Gastrocnemius medialis (tissue), 4 donors: Measurements from ENCODE around the gene FXYD2. TPM values are rescaled to one million over a fixed set of nuclear protein-coding genes. Genes with fewer than 3 reads are reported as not detected.

Experiments used
- ATAC-seq, 2 donors: fragments of 150-250 bp; one replicate each; pipeline ENCODE4 v1.9.1; 2016
- DNase-seq, 2 donors: peaks; one replicate each; pipeline ENCODE4 v3.0.0-alpha.2; 2019
- H3K27ac ChIP-seq, 4 donors: fragments of 200-600 bp; sonication (generic); 1 replicate in 1 of 4; 2 replicates in 3 of 4; pipeline ENCODE4 v1.5.1; 2016 to 2018; ENCODE audit warnings: mild to moderate bottlenecking in 2 of 4, moderate library complexity in 1 of 4
- H3K27me3 ChIP-seq, 3 donors: fragments of 200-600 bp; sonication (generic) in 2 of 3; 1 replicate in 1 of 3; 2 replicates in 2 of 3; pipeline versions ENCODE4 v1.5.1 to v1.6.0; 2016 to 2019; ENCODE audit warnings: mild to moderate bottlenecking in 1 of 3, moderate library complexity in 1 of 3
- H3K36me3 ChIP-seq, 2 donors: fragments of 200-600 bp; sonication (generic) in 1 of 2; one replicate each; pipeline ENCODE4 v1.5.1; 2017 to 2018
- H3K4me1 ChIP-seq, 2 donors: fragments of 200-600 bp; sonication (generic) in 1 of 2; one replicate each; pipeline ENCODE4 v1.5.1; 2016 to 2017; ENCODE audit warnings: mild to moderate bottlenecking in 2 of 2
- H3K4me3 ChIP-seq, 4 donors: fragments of 200-600 bp; sonication (generic) in 3 of 4; 1 replicate in 1 of 4; 2 replicates in 3 of 4; pipeline ENCODE4 v1.5.1; 2016 to 2019; ENCODE audit warnings: mild to moderate bottlenecking in 2 of 4
- H3K9me3 ChIP-seq, 3 donors: fragments of 200-600 bp; sonication (generic) in 2 of 3; 1 replicate in 1 of 3; 2 replicates in 2 of 3; pipeline ENCODE4 v1.5.1; 2016 to 2019
- CTCF ChIP-seq, 5 experiments: fragments of 450-650 bp in 3 of 5; fragments of 200-600 bp in 2 of 5; sonication (generic) in 2 of 5; IDR thresholded peaks in 4 of 5; conservative IDR thresholded peaks in 1 of 5; 1 replicate in 4 of 5; 2 replicates in 1 of 5; pipeline ENCODE4 v1.5.1; 2016 to 2019; ENCODE audit warnings: antibody characterized with exemption in 5 of 5, mild to moderate bottlenecking in 3 of 5, moderate library complexity in 3 of 5
- POLR2A ChIP-seq, 2 donors: fragments of 450-650 bp; IDR thresholded peaks; one replicate each; pipeline ENCODE4 v1.6.1; 2017; ENCODE audit warnings: antibody characterized with exemption in 2 of 2, mild to moderate bottlenecking in 2 of 2, moderate library complexity in 2 of 2
- in situ Hi-C, 4 donors: fragments of 200-750 bp; cut with MboI; loops; one replicate each; pipeline versions ENCODE4 v1.15.0 to v1.8.0; 2017; ENCODE audit warnings: low sequenced_read_pairs in 4 of 4
- intact Hi-C: fragments of 100-400 bp; cut with DNase I; formaldehyde crosslinking; loops from one replicate; pipeline ENCODE4 v1.15.1; 2023; ENCODE audit warnings: low total_unique reads
- total RNA-seq, 4 donors: library from RNA; depleted of rRNA; stranded (reverse); fragments of >200 nt; gene quantifications; one replicate each; pipeline versions ENCODE4 v1.1.0 to v1.2.3, GENCODE V29; 2016

Gene FXYD2
- total RNA-seq, 4 donors from 2014 or later: 0.87 TPM; not detected in 3

- H3K27ac ChIP-seq: no peak overlapping the region
- in situ Hi-C loops (no loop called here), intact Hi-C loops (no loop called here)
- no peaks in the 10 kb centered on the region for H3K36me3 ChIP-seq
- no peaks in the 10 kb centered on the region for H3K9me3 ChIP-seq
- H3K27me3 ChIP-seq: no peaks in the 10 kb centered on the region
- H3K4me1 ChIP-seq: peaks cover under 1 to 10% of the 10 kb centered on the region in 2 donors
- no peak overlapping the region for H3K4me3 ChIP-seq
- ATAC-seq (no peak), DNase-seq (no peak)
- TF ChIP-seq CTCF (IDR thresholded peaks at IDR 0.05 in 4 of 5, conservative IDR thresholded peaks at IDR 0.05 in 1 of 5) (no peak), POLR2A (IDR thresholded peaks at IDR 0.05) (no peak)
These were observed 14.4 kb upstream of the FXYD2 start for GRCh38 chr11:117838901-117839300.

- Histone ChIP-seq H3K27me3 (no peaks in the 10 kb centered on the region), H3K4me1 (peaks cover 8 to 15% of the 10 kb centered on the region in 2 donors), H3K9me3 (no peaks in the 10 kb centered on the region), H3K27ac (no peak overlapping the region), H3K4me3 (no peak overlapping the region), H3K36me3 (no peaks in the 10 kb centered on the region)
- ATAC-seq (no peak), DNase-seq (no peak)
- TF ChIP-seq POLR2A (IDR thresholded peaks at IDR 0.05) (no peak), CTCF (IDR thresholded peaks at IDR 0.05 in 4 of 5, conservative IDR thresholded peaks at IDR 0.05 in 1 of 5) (no peak)
- in situ Hi-C loops (no loop called here), intact Hi-C loops (no loop called here)
These were observed 13.2 kb upstream of the FXYD2 start for GRCh38 chr11:117837791-117838190.

- H3K27me3 ChIP-seq: no peaks in the 10 kb centered on the region
- DNase-seq (no peak), ATAC-seq (no peak)
- peaks cover 8 to 18% of the 10 kb centered on the region in 2 donors for H3K4me1 ChIP-seq
- H3K36me3 ChIP-seq: no peaks in the 10 kb centered on the region
- H3K27ac ChIP-seq: no peak overlapping the region
- in situ Hi-C loops: no loop called here
- intact Hi-C loops: no loop called here
- no peak overlapping the region for H3K4me3 ChIP-seq
- no peaks in the 10 kb centered on the region for H3K9me3 ChIP-seq
- TF ChIP-seq CTCF (IDR thresholded peaks at IDR 0.05 in 4 of 5, conservative IDR thresholded peaks at IDR 0.05 in 1 of 5) (no peak), POLR2A (IDR thresholded peaks at IDR 0.05) (no peak)
These were observed 12.7 kb upstream of the FXYD2 start for GRCh38 chr11:117837070-117837776.

- H3K36me3 ChIP-seq: no peaks in the 10 kb centered on the region
- no peaks in the 10 kb centered on the region for H3K9me3 ChIP-seq
- H3K4me3 ChIP-seq: no peak overlapping the region
- no peak overlapping the region for H3K27ac ChIP-seq
- ATAC-seq (no peak), DNase-seq (no peak)
- TF ChIP-seq POLR2A (IDR thresholded peaks at IDR 0.05) (no peak), CTCF (IDR thresholded peaks at IDR 0.05 in 4 of 5, conservative IDR thresholded peaks at IDR 0.05 in 1 of 5) (no peak)
- no peaks in the 10 kb centered on the region for H3K27me3 ChIP-seq
- intact Hi-C loops: no loop called here
- H3K4me1 ChIP-seq: peaks cover 8 to 19% of the 10 kb centered on the region in 2 donors
- in situ Hi-C loops: no loop called here
These were observed 11.8 kb upstream of the FXYD2 start for GRCh38 chr11:117836077-117836960.
